H1 (cell line): ENCODE results near the gene FGFBP3. TPM values are rescaled to one million over a fixed set of nuclear protein-coding genes. Genes with fewer than 3 reads are reported as not detected.

Source experiments
- MAFK ChIP-seq: IDR thresholded peaks from 2 replicates; pipeline ENCODE4 v1.6.1; 2012; ENCODE audit warnings: low read depth, mild to moderate bottlenecking, improper control_type of control experiment, low read length
- ZNF274 ChIP-seq: IDR thresholded peaks from 2 replicates; pipeline ENCODE4 v1.7.0; 2012; ENCODE audit warnings: low read length, borderline replicate concordance; ENCODE audit errors: extremely low read depth
- polyA plus RNA-seq, 7 experiments: library from polyadenylated mRNA; depleted of rRNA in 3 of 7; stranded (reverse) in 5 of 7; unstranded in 2 of 7; fragments of >200 nt in 5 of 7; fragments of 200-250 nt in 2 of 7; gene quantifications; 1 replicate in 5 of 7; 2 replicates in 1 of 7; 4 replicates in 1 of 7; pipeline versions ENCODE4 v1.2.1 to v1.2.3, GENCODE V29; 2011 to 2013; ENCODE audit warnings: missing spikeins in 2 of 7, mixed read lengths in 2 of 7
- total RNA-seq: library from RNA; stranded (reverse); fragmentation: NEBNext Ultra II Directional; extraction: Animal tissue kit (Norgen Biotek cat#: 25700); gene quantifications from 2 replicates; pipeline ENCODE4 v1.2.1, GENCODE V29; 2021

Gene FGFBP3
- total and polyA plus RNA-seq, 2 of the 8 experiments (the other 6 are each of a cell fraction or from before 2014, with no cell fraction given) = 54.6 to 115 TPM

DNA sequence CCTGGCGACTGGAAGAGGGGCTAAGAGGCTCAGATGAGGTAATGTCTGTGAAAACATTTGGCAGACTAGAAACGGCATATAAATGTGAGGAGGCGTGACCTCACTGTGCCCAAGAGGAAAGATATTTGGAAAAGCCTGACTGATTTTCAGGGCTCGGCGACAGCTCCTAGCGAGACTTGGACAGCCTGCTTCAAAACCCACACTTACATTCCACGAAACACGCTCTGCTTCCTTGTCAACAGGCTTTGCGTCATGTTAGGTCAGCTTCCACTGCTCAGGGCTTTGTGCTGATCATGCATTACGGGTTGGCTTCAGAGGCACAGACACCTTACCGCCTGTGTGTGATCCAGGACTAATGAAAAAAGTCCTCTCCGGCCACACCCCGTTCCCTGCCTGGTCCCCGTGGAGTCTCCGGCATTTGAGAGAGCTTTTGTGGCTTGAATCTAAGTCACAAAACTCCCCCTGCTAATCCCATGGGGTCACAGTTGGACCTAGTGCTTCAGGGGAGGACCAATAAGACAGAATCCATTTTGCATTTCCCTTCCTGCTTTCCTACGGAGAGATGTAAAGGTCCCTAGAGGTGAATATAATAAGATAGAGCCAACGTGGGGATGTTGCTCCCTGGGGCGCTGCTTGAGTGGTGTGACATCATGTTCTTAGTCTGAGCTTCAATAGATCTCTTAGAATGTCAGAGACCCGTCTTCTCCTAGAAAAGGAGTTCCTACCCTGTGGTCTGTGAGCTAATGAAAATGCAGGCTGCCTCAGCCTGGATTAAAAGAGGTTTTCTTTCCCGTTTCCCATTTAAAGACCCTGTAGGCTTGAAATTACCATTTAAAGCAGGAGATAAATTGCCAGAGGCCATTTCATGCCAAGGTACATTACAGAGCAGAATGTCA lies 25.5 kb downstream of the FGFBP3 start (continued):
- TF ChIP-seq MAFK (peak; percentile 44; the same call in 1 of the 2 replicates), ZNF274 (no peak)
